SK-N-SH (cell line): ENCODE results near the gene KIFAP3.
"Not testable (repeated sequence)": the region's sequence is repeated elsewhere in the genome, so short reads cannot be mapped to it uniquely, and the experiment has no call there.

Experiments used
- ELF1 ChIP-seq: IDR thresholded peaks from 2 replicates; pipeline ENCODE4 v1.4.0; 2012
- EP300 ChIP-seq, 2 experiments: IDR thresholded peaks; 2 replicates each; pipeline versions ENCODE4 v1.4.0 to v1.6.1; 2012; ENCODE audit warnings: borderline replicate concordance in 1 of 2, low read depth in 1 of 2, low read length in 1 of 2
- GABPA ChIP-seq: IDR thresholded peaks from 2 replicates; pipeline ENCODE4 v1.4.0; 2012; ENCODE audit warnings: low read depth, mild to moderate bottlenecking
- JUND ChIP-seq: IDR thresholded peaks from 2 replicates; pipeline ENCODE4 v1.4.0; 2012
- MXI1 ChIP-seq: IDR thresholded peaks from 2 replicates; pipeline ENCODE4 v1.6.1; 2012; ENCODE audit warnings: mild to moderate bottlenecking, low read depth, low read length, improper control_type of control experiment
- POLR2AphosphoS5 ChIP-seq: IDR thresholded peaks from 2 replicates; pipeline ENCODE4 v1.6.1; 2012; ENCODE audit warnings: low read depth, low read length
- TF ChIP-seq, protein P1 (sequence below): fragments of 200-600 bp; sonication (generic); IDR thresholded peaks from 2 replicates; pipeline ENCODE4 v1.6.1; 2017; ENCODE audit warnings: antibody characterized with exemption, mild to moderate bottlenecking, moderate library complexity
- TF ChIP-seq, protein P2 (sequence below): IDR thresholded peaks from 2 replicates; pipeline ENCODE4 v1.4.0; 2012; ENCODE audit warnings: low read depth

DNA sequence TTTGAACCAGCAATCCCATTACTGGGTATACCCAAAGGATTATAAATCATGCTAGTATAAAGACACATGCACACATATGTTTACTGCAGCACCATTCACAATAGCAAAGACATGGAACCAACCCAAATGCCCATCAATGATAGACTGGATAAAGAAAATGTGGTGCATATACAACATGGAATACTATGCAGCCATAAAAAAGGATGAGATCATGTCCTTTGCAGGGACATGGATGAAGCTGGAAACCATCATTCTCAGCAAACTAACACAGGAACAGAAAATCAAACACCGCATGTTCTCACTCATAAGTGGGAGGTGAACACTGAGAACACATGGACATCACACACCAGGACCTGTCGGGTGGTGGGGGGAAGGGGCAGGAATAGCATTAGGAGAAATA is 65.8 kb downstream of the KIFAP3 start:
- TF ChIP-seq POLR2AphosphoS5; MXI1; GABPA; JUND; ELF1; EP300 (IDR thresholded peaks at IDR 0.05; ENCODE audit: borderline replicate concordance in 1 of 2, low read depth in 1 of 2, low read length in 1 of 2): not testable (repeated sequence)
- TF ChIP-seq, protein P1, sequence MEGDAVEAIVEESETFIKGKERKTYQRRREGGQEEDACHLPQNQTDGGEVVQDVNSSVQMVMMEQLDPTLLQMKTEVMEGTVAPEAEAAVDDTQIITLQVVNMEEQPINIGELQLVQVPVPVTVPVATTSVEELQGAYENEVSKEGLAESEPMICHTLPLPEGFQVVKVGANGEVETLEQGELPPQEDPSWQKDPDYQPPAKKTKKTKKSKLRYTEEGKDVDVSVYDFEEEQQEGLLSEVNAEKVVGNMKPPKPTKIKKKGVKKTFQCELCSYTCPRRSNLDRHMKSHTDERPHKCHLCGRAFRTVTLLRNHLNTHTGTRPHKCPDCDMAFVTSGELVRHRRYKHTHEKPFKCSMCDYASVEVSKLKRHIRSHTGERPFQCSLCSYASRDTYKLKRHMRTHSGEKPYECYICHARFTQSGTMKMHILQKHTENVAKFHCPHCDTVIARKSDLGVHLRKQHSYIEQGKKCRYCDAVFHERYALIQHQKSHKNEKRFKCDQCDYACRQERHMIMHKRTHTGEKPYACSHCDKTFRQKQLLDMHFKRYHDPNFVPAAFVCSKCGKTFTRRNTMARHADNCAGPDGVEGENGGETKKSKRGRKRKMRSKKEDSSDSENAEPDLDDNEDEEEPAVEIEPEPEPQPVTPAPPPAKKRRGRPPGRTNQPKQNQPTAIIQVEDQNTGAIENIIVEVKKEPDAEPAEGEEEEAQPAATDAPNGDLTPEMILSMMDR, result not testable (repeated sequence)
- TF ChIP-seq, protein P2, sequence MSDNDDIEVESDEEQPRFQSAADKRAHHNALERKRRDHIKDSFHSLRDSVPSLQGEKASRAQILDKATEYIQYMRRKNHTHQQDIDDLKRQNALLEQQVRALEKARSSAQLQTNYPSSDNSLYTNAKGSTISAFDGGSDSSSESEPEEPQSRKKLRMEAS, result not testable (repeated sequence)
